HCT116 (cell line): ENCODE results near the gene MAML3. TPM values are rescaled to one million over a fixed set of nuclear protein-coding genes. Genes with fewer than 3 reads are reported as not detected.

Experiments used
- ATAC-seq: fragments of 200-7000 bp; cut with Tn5 transposase; 2 replicates; pipeline ENCODE4 v1.9.1; 2020; ENCODE audit warnings: mild to moderate bottlenecking, moderate library complexity
- BruUV-seq: library from RNA; stranded (reverse); fragments of 400-500 nt; replicated peaks from 2 replicates; lab custom pipeline; 2021; lab: Mats Ljungman, UMichigan
- CTCF ChIA-PET: fragments of 300-600 bp; sonication (Branson Sonifier 250); formaldehyde crosslinking; loops from one replicate; lab custom pipeline; 2021; ENCODE audit warnings: antibody characterized with exemption; lab: Charles Lee
- POLR2A ChIA-PET: fragments of 300-600, 350-600 bp; sonication (Branson Sonifier 250); formaldehyde crosslinking; loops from one replicate; lab custom pipeline; 2021; ENCODE audit warnings: antibody characterized with exemption; lab: Charles Lee
- RAD21 ChIA-PET, 2 experiments: fragments of 300-600 bp; sonication (Branson Sonifier 250); formaldehyde crosslinking; loops; one replicate each; lab custom pipeline; 2023; ENCODE audit warnings: low total read pairs in 2 of 2; ENCODE audit not compliant: uncharacterized antibody in 2 of 2, unreplicated experiment in 2 of 2, low non-redundant PET in 1 of 2; lab: Charles Lee
- DNase-seq: peaks from one replicate; pipeline ENCODE4 v3.0.0-alpha.2; 2010; ENCODE audit warnings: low read depth, low spot score
- H2AFZ ChIP-seq: fragments of 200-600 bp; shearing (Covaris generic), sonication (generic); 2 replicates; pipeline ENCODE4 v1.6.1; 2017; ENCODE audit warnings: low read depth, mixed run types, mixed read lengths, antibody characterized with exemption, low read length; ENCODE audit not compliant: poor library complexity, severe bottlenecking
- H3K27ac ChIP-seq: 2 replicates; pipeline ENCODE4 v1.5.1; 2012; ENCODE audit warnings: low read depth, low read length
- H3K27me3 ChIP-seq: fragments of 200-600 bp; sonication (generic); 2 replicates; pipeline ENCODE4 v1.6.1; 2016; ENCODE audit warnings: mixed run types, low read length, mixed read lengths; ENCODE audit not compliant: insufficient read depth
- H3K36me3 ChIP-seq, 2 experiments: fragments of 200-500 bp in 1 of 2; fragments of 200-600 bp in 1 of 2; sonication (Bioruptor generic) in 1 of 2; sonication (generic) in 1 of 2; 2 replicates each; pipeline versions ENCODE4 v1.5.1 to v1.6.1; 2014 to 2016; ENCODE audit warnings: low read length in 2 of 2, inconsistent platforms in 1 of 2, mixed read lengths in 1 of 2, mixed run types in 1 of 2; ENCODE audit not compliant: insufficient read depth in 2 of 2, control insufficient read depth in 1 of 2
- H3K4me1 ChIP-seq, 2 experiments: fragments of 200-600 bp in 1 of 2; sonication (generic) in 1 of 2; 2 replicates each; pipeline versions ENCODE4 v1.5.1 to v1.6.1; 2012 to 2017; ENCODE audit warnings: low read length in 2 of 2, inconsistent platforms in 1 of 2, mild to moderate bottlenecking in 1 of 2, mixed read lengths in 1 of 2, mixed run types in 1 of 2, moderate library complexity in 1 of 2; ENCODE audit not compliant: insufficient read depth in 2 of 2, control insufficient read depth in 1 of 2
- H3K4me2 ChIP-seq: fragments of 200-600 bp; sonication (generic); 2 replicates; pipeline ENCODE4 v1.6.1; 2017; ENCODE audit warnings: mixed run types, low read length, mixed read lengths
- H3K4me3 ChIP-seq, 2 experiments: fragments of 200-600 bp in 1 of 2; sonication (generic) in 1 of 2; replicated peaks in 1 of 2; 2 replicates each; pipeline ENCODE4 v1.5.1; 2011 to 2016; ENCODE audit warnings: low read length in 2 of 2, control low read depth in 1 of 2, low read depth in 1 of 2, mild to moderate bottlenecking in 1 of 2, mixed read lengths in 1 of 2, mixed run types in 1 of 2
- H3K79me2 ChIP-seq: fragments of 200-600 bp; sonication (generic); 2 replicates; pipeline ENCODE4 v1.6.1; 2017; ENCODE audit warnings: mild to moderate bottlenecking, mixed run types, low read length, moderate library complexity, mixed read lengths; ENCODE audit not compliant: insufficient read depth
- H3K9ac ChIP-seq: fragments of 200-600 bp; sonication (generic); 2 replicates; pipeline ENCODE4 v1.6.1; 2016; ENCODE audit warnings: low read length, mixed read lengths
- H3K9me2 ChIP-seq: fragments of 200-600 bp; sonication (generic), shearing (Covaris generic); 2 replicates; pipeline ENCODE4 v1.6.1; 2017; ENCODE audit warnings: mixed run types, mild to moderate bottlenecking, moderate library complexity; ENCODE audit not compliant: insufficient read depth
- H3K9me3 ChIP-seq, 2 experiments: fragments of 200-500 bp in 1 of 2; fragments of 200-600 bp in 1 of 2; sonication (Bioruptor generic) in 1 of 2; sonication (generic) in 1 of 2; 2 replicates each; pipeline ENCODE4 v1.6.1; 2014 to 2017; ENCODE audit warnings: low read length in 2 of 2, mixed read lengths in 2 of 2, inconsistent platforms in 1 of 2, low read depth in 1 of 2, mild to moderate bottlenecking in 1 of 2, mixed run types in 1 of 2, moderate library complexity in 1 of 2; ENCODE audit not compliant: control insufficient read depth in 1 of 2, insufficient read depth in 1 of 2
- H4K20me1 ChIP-seq: fragments of 200-600 bp; sonication (generic), shearing (Covaris generic); 2 replicates; pipeline ENCODE4 v1.6.1; 2017; ENCODE audit warnings: mixed run types, mild to moderate bottlenecking, moderate library complexity; ENCODE audit not compliant: insufficient read depth
- CBX3 ChIP-seq: IDR thresholded peaks from 2 replicates; pipeline ENCODE4 v1.6.1; 2012; ENCODE audit warnings: low read depth
- CEBPB ChIP-seq: IDR thresholded peaks from 2 replicates; pipeline ENCODE4 v1.6.1; 2012; ENCODE audit warnings: low read depth
- EZH2 ChIP-seq: fragments of 200-600 bp; sonication (generic); IDR thresholded peaks from 2 replicates; pipeline ENCODE4 v1.6.1; 2017; ENCODE audit warnings: antibody characterized with exemption, mixed run types
- FOSL1 ChIP-seq: IDR thresholded peaks from 2 replicates; pipeline ENCODE4 v1.6.1; 2012; ENCODE audit warnings: low read depth
- SIN3A ChIP-seq: IDR thresholded peaks from 2 replicates; pipeline ENCODE4 v1.6.1; 2012; ENCODE audit warnings: low read depth
- YY1 ChIP-seq: IDR thresholded peaks from 2 replicates; pipeline ENCODE4 v1.6.1; 2011; ENCODE audit warnings: low read length, low read depth, moderate library complexity, mild to moderate bottlenecking; ENCODE audit not compliant: insufficient replicate concordance; ENCODE audit errors: extremely low read depth
- ZNF274 ChIP-seq: fragments of 200-500 bp; sonication (Bioruptor generic); IDR thresholded peaks from 2 replicates; pipeline ENCODE4 v1.6.1; 2014; ENCODE audit warnings: mild to moderate bottlenecking, low read depth, low read length, inconsistent platforms
- intact Hi-C: fragments of 100-400 bp; cut with micrococcal nuclease; formaldehyde crosslinking; loops from 2 replicates; pipeline ENCODE4 v1.10.0; 2022
- total RNA-seq: library from RNA; stranded (reverse); gene quantifications from one replicate; pipeline ENCODE4 v1.2.1, GENCODE V29; 2021; ENCODE audit not compliant: unreplicated experiment
- TF ChIP-seq, protein P1 (sequence below): IDR thresholded peaks from 2 replicates; pipeline ENCODE4 v1.6.1; 2012
- TF ChIP-seq, protein P2 (sequence below): IDR thresholded peaks from 2 replicates; pipeline ENCODE4 v1.6.1; 2012; ENCODE audit warnings: low read depth

Gene MAML3
- total RNA-seq, 1 experiment from 2014 or later = 3.1 TPM

DNA sequence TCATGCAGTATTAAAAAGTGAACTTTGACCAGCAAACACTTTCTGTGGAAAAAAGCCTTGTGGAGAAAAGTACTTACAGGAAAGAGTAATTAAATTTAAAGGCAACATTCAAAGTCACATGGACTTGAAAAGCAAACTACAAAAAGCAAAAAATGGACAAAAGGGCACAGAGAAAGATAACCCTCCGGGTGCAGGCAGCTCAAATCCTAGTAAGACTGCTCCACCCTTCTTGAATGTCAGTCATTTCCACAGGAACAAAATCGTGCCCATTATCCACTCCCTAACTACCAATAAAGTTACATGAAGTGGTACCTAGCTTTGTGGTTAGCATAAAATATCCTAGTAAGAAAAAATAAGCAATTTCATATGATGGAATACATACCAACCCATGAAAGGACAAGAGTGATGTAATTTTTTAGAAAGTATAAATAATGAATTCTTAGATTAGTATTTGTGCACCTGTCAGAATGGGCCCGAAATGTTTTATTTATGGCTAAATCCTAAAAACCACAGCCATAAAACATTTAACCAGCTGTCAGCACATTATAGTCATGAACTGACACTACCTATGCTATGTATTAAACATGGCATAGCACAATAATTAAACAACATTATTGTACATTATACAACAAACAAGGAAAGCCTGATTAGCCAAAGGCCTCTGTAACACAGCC, 43.3 kb downstream of the MAML3 start:
- H2AFZ ChIP-seq = no peak overlapping the region
- no peaks in the 10 kb centered on the region for H3K27me3 ChIP-seq
- H3K9me2 ChIP-seq = no peaks in the 10 kb centered on the region
- no peak overlapping the region for H3K4me2 ChIP-seq
- H3K9ac ChIP-seq = no peak overlapping the region
- ChIA-PET RAD21 (no interaction called here), CTCF (no interaction called here), POLR2A (no interaction called here)
- no peaks in the 10 kb centered on the region for H4K20me1 ChIP-seq
- intact Hi-C loops = no loop called here
- H3K4me1 ChIP-seq = no peaks in the 10 kb centered on the region
- BruUV-seq = no TSS peak
- no peak for TF ChIP-seq SIN3A
- no peak for TF ChIP-seq CBX3
- TF ChIP-seq EZH2 = no peak
- TF ChIP-seq FOSL1 = no peak
- no peak for TF ChIP-seq CEBPB
- TF ChIP-seq, protein P1, sequence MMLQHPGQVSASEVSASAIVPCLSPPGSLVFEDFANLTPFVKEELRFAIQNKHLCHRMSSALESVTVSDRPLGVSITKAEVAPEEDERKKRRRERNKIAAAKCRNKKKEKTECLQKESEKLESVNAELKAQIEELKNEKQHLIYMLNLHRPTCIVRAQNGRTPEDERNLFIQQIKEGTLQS = no peak
- TF ChIP-seq YY1 = no peak
- no peak for TF ChIP-seq ZNF274
- TF ChIP-seq, protein P2, sequence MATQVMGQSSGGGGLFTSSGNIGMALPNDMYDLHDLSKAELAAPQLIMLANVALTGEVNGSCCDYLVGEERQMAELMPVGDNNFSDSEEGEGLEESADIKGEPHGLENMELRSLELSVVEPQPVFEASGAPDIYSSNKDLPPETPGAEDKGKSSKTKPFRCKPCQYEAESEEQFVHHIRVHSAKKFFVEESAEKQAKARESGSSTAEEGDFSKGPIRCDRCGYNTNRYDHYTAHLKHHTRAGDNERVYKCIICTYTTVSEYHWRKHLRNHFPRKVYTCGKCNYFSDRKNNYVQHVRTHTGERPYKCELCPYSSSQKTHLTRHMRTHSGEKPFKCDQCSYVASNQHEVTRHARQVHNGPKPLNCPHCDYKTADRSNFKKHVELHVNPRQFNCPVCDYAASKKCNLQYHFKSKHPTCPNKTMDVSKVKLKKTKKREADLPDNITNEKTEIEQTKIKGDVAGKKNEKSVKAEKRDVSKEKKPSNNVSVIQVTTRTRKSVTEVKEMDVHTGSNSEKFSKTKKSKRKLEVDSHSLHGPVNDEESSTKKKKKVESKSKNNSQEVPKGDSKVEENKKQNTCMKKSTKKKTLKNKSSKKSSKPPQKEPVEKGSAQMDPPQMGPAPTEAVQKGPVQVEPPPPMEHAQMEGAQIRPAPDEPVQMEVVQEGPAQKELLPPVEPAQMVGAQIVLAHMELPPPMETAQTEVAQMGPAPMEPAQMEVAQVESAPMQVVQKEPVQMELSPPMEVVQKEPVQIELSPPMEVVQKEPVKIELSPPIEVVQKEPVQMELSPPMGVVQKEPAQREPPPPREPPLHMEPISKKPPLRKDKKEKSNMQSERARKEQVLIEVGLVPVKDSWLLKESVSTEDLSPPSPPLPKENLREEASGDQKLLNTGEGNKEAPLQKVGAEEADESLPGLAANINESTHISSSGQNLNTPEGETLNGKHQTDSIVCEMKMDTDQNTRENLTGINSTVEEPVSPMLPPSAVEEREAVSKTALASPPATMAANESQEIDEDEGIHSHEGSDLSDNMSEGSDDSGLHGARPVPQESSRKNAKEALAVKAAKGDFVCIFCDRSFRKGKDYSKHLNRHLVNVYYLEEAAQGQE = no peak
- no peak overlapping the region for H3K4me3 ChIP-seq
- H3K79me2 ChIP-seq = no peaks in the 10 kb centered on the region
- ATAC-seq (no peak), DNase-seq (no peak)
- H3K9me3 ChIP-seq = no peaks in the 10 kb centered on the region
- no peak overlapping the region for H3K27ac ChIP-seq
- no peaks in the 10 kb centered on the region for H3K36me3 ChIP-seq
